PC-9 (cell line): ENCODE data around the gene APOA4. TPM values are rescaled to one million over a fixed set of nuclear protein-coding genes. Genes with fewer than 3 reads are reported as not detected.

Source experiments
- BruUV-seq: library from RNA; stranded (reverse); fragments of 400-500 nt; replicated peaks from 2 replicates; lab custom pipeline; 2021; lab: Mats Ljungman, UMichigan
- CTCF ChIA-PET: fragments of 300-600 bp; sonication (Branson Sonifier 250); formaldehyde crosslinking; loops from one replicate; lab custom pipeline; 2022; ENCODE audit warnings: antibody characterized with exemption; lab: Charles Lee
- POLR2A ChIA-PET: fragments of 300-600 bp; sonication (Branson Sonifier 250); formaldehyde crosslinking; loops from one replicate; lab custom pipeline; 2022; ENCODE audit warnings: antibody characterized with exemption; ENCODE audit not compliant: unreplicated experiment; lab: Charles Lee
- DNase-seq, 2 experiments: peaks; one replicate each; pipeline versions ENCODE4 v3.0.0 to v3.0.0-alpha.2; 2015 to 2022; ENCODE audit warnings: mixed read lengths in 1 of 2
- H2AFZ ChIP-seq: fragments of 200-600 bp; sonication (generic); 2 replicates; pipeline ENCODE4 v1.8.1; 2017; ENCODE audit warnings: antibody characterized with exemption
- H3F3A ChIP-seq: fragments of 200-600 bp; sonication (generic); 2 replicates; pipeline ENCODE4 v1.8.1; 2017; ENCODE audit warnings: antibody characterized with exemption, mild to moderate bottlenecking, low read depth; ENCODE audit not compliant: insufficient read depth
- H3K27ac ChIP-seq: fragments of 200-600 bp; sonication (generic); 2 replicates; pipeline ENCODE4 v1.6.1; 2016; ENCODE audit warnings: mixed run types
- H3K27me3 ChIP-seq: fragments of 200-600 bp; sonication (generic); 2 replicates; pipeline ENCODE4 v1.6.1; 2016; ENCODE audit warnings: low read depth, mixed run types; ENCODE audit not compliant: insufficient read depth
- H3K36me3 ChIP-seq: fragments of 200-600 bp; sonication (generic); 2 replicates; pipeline ENCODE4 v1.6.1; 2016; ENCODE audit warnings: low read depth, mixed run types
- H3K4me1 ChIP-seq: fragments of 200-600 bp; sonication (generic); replicated peaks from 2 replicates; pipeline ENCODE4 v1.6.1; 2016; ENCODE audit warnings: mixed run types; ENCODE audit not compliant: insufficient read depth
- H3K4me2 ChIP-seq: fragments of 200-600 bp; sonication (generic); 2 replicates; pipeline ENCODE4 v1.6.1; 2017; ENCODE audit warnings: mixed run types
- H3K4me3 ChIP-seq: fragments of 200-600 bp; sonication (generic); 2 replicates; pipeline ENCODE4 v1.6.1; 2016; ENCODE audit warnings: mixed run types
- H3K79me2 ChIP-seq: fragments of 200-600 bp; sonication (generic); 2 replicates; pipeline ENCODE4 v1.6.1; 2017; ENCODE audit warnings: low read depth, mixed run types
- H3K9me2 ChIP-seq: fragments of 200-600 bp; sonication (generic); 2 replicates; pipeline ENCODE4 v1.8.1; 2017; ENCODE audit warnings: mild to moderate bottlenecking; ENCODE audit not compliant: insufficient read depth
- H3K9me3 ChIP-seq: fragments of 200-600 bp; sonication (generic); 2 replicates; pipeline ENCODE4 v1.8.1; 2016; ENCODE audit warnings: low read depth; ENCODE audit not compliant: insufficient read depth
- H4K20me1 ChIP-seq: fragments of 200-600 bp; sonication (generic); 2 replicates; pipeline ENCODE4 v1.8.1; 2017; ENCODE audit not compliant: insufficient read depth
- CTCF ChIP-seq: fragments of 200-600 bp; sonication (generic); conservative IDR thresholded peaks from 2 replicates; pipeline ENCODE4 v1.6.1; 2017; ENCODE audit warnings: mixed run types, antibody characterized with exemption, mild to moderate bottlenecking, moderate library complexity
- EZH2 ChIP-seq: fragments of 200-600 bp; sonication (generic); IDR thresholded peaks from 2 replicates; pipeline ENCODE4 v1.8.0; 2017; ENCODE audit warnings: antibody characterized with exemption, low read depth
- intact Hi-C: fragments of 100-400 bp; cut with micrococcal nuclease; formaldehyde crosslinking; loops from one replicate; pipeline ENCODE4 v1.10.0; 2022; ENCODE audit not compliant: unreplicated experiment
- total RNA-seq: library from RNA; stranded (reverse); gene quantifications from 2 replicates; pipeline ENCODE4 v1.2.3, GENCODE V29; 2021

APOA4 gene
- total RNA-seq, 1 experiment from 2014 or later = not detected

DNA sequence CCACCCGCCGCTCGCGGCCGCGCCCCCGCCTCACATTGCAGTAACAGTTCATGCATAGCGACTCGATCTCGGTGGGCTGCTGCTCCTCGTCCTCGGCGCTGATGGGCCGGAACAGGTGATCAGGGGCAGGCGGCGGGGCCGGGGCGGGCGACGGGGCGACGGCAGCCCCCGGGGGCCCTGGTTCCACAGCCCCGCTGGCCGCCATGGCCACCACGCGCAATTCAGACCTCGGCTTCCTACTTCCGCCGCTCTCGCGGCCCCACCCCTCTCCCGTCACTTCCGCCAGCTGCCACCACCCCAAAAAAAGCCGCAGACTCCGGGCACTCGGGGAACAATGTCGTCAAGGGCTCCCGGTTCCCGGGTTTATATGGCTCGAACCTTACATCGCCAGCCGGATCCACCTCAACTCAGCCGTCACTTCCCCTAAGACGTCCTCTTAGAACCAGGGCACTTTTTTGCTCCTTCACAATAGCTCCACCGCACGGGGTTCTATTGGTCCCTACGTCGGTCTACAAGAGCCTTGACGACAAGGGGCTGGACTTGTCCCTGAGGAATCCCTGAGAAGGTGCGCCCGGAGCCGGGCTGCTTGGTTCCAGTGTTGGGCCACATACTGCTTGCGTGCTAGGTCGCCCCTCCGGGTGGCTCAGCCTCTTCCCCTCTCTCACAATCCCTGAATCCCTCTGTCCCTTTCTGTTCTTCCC lies 35.2 kb downstream of the APOA4 start, which contains the start of gene ZPR1:
ZPR1 (minus strand) TSS at position 238 of the 701 bp plus-strand sequence; CDS start at position 205, 33 bp downstream.
- POLR2A ChIA-PET = no interaction called here
- TF ChIP-seq CTCF = no peak
- no peak for TF ChIP-seq EZH2
- peaks cover 21% of the 10 kb centered on the region for H3K79me2 ChIP-seq
- H4K20me1 ChIP-seq = no peaks in the 10 kb centered on the region
- H3K27ac ChIP-seq = no peak within 1 kb of the TSS; the same call in 1 of the 2 replicates
- TSS peak; percentile 98 for BruUV-seq
- H3K4me3 ChIP-seq = peak within 1 kb of the TSS; percentile 76
- H3K4me2 ChIP-seq = peak within 1 kb of the TSS; percentile 91
- H2AFZ ChIP-seq = peak within 1 kb of the TSS; percentile 95
- peaks cover 4% of the 10 kb centered on the region for H3F3A ChIP-seq
- intact Hi-C loops = loop anchor here (5.0 kb wide), 2 partner anchors 49 to 444 kb away; partner anchors contain the start of genes APOA1, PCSK7 and RNF214
- CTCF ChIA-PET = interaction anchor here (1.0 to 1.2 kb wide), 2 partner anchors 48 to 318 kb away, joined by 4 to 11 read pairs; no protein-coding TSS in a partner anchor
- H3K36me3 ChIP-seq = peaks cover 33% of the 10 kb centered on the region
- H3K4me1 ChIP-seq = peaks cover 17% of the 10 kb centered on the region
- H3K9me3 ChIP-seq = no peaks in the 10 kb centered on the region
- no peaks in the 10 kb centered on the region for H3K9me2 ChIP-seq
- peak; percentile 68 to 69 for DNase-seq
- no peaks in the 10 kb centered on the region for H3K27me3 ChIP-seq

DNA sequence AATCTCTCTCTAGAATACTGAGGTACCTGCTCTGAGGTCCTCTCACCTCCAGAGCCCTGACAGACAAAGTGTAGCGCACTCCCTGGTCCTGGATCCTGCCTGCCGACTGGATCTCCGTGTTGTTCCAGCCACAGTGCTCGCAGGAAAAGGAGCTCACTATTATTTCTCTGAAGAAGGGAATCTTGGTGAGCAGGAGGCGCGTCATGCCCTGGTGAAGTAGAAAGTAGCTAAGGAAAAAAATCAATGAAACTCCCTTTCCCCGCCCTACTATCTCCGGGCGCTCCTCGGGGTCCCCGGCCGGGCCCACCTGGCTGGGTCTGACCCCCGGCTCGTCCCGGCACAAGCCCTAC lies 35.7 kb downstream of the APOA4 start:
- Histone ChIP-seq H3K36me3 (peaks cover 38% of the 10 kb centered on the region), H3K9me2 (no peaks in the 10 kb centered on the region), H3K27me3 (no peaks in the 10 kb centered on the region), H2AFZ (peak overlapping the region; percentile 95), H4K20me1 (no peaks in the 10 kb centered on the region), H3K79me2 (peaks cover 21% of the 10 kb centered on the region), H3K9me3 (no peaks in the 10 kb centered on the region), H3K4me3 (peak overlapping the region; percentile 76), H3K27ac (no peak overlapping the region; the same call in 1 of the 2 replicates), H3K4me2 (peak overlapping the region; percentile 91), H3F3A (no peaks in the 10 kb centered on the region; the same call in 1 of the 2 replicates), H3K4me1 (peaks cover 12% of the 10 kb centered on the region)
- POLR2A ChIA-PET = interaction anchor here (0.7 kb wide), 1 partner anchor 339 kb away, joined by 5 read pairs; no protein-coding TSS in a partner anchor
- TF ChIP-seq EZH2 = no peak
- TF ChIP-seq CTCF = no peak
- no TSS peak for BruUV-seq
- no peak for DNase-seq
- CTCF ChIA-PET = interaction anchor here (1.0 to 1.2 kb wide), 2 partner anchors 48 to 319 kb away, joined by 4 to 11 read pairs; no protein-coding TSS in a partner anchor
- intact Hi-C loops = loop anchor here (5.0 kb wide), 2 partner anchors 50 to 445 kb away; partner anchors contain the start of genes APOA1, PCSK7 and RNF214

GRCh38 chr11:116786966-116787365 lies 36.1 kb downstream of the APOA4 start:
- TF ChIP-seq EZH2 = no peak
- no peak for TF ChIP-seq CTCF
- Histone ChIP-seq H3K27ac (no peak overlapping the region), H3K79me2 (peaks cover 21% of the 10 kb centered on the region), H2AFZ (peak overlapping the region; percentile 95), H3K4me3 (peak overlapping the region; percentile 76), H3K4me1 (peaks cover 12% of the 10 kb centered on the region), H4K20me1 (no peaks in the 10 kb centered on the region), H3K27me3 (no peaks in the 10 kb centered on the region), H3K36me3 (peaks cover 43% of the 10 kb centered on the region), H3K9me3 (no peaks in the 10 kb centered on the region), H3K9me2 (no peaks in the 10 kb centered on the region), H3F3A (no peaks in the 10 kb centered on the region), H3K4me2 (peak overlapping the region; percentile 91)
- BruUV-seq = TSS peak; percentile 55
- ChIA-PET POLR2A (interaction anchor here (0.7 kb wide), 1 partner anchor 340 kb away, joined by 5 read pairs; no protein-coding TSS in a partner anchor), CTCF (interaction anchor here (1.0 to 1.2 kb wide), 2 partner anchors 49 to 319 kb away, joined by 4 to 11 read pairs; no protein-coding TSS in a partner anchor)
- intact Hi-C loops = loop anchor here (5.0 kb wide), 2 partner anchors 50 to 445 kb away; partner anchors contain the start of genes APOA1, PCSK7 and RNF214
- DNase-seq = no peak
